Hippocampal formation (tissue), 2 donors: ENCODE measurements around the gene PTCHD4.
"Not testable (repeated sequence)": the region's sequence is repeated elsewhere in the genome, so short reads cannot be mapped to it uniquely, and the experiment has no call there.

ENCODE experiments used
- DNase-seq, 2 donors: peaks; one replicate each; lab custom pipeline; 2025; lab: John Stamatoyannopoulos, UW

PTCHD4 gene

GRCh38 chr6:48111143-48111506, at the start of gene PTCHD4:
TSS of gene PTCHD4 (minus strand) at chr6:48111197. CDS start at chr6:48068957, 42,240 bp downstream.
- no peak for DNase-seq

GRCh38 chr6:48151142-48151541, 40.1 kb upstream of the PTCHD4 start:
- no peak for DNase-seq

- no peak for DNase-seq
Measured at GRCh38 chr6:48150701-48151100, 39.7 kb upstream of the PTCHD4 start.

GRCh38 chr6:48147051-48147450, 36.1 kb upstream of the PTCHD4 start:
- no peak for DNase-seq

- DNase-seq, result no peak
Measured at GRCh38 chr6:48144021-48144420, 33.0 kb upstream of the PTCHD4 start.

- no peak for DNase-seq
Measured at GRCh38 chr6:48141975-48142374, 31.0 kb upstream of the PTCHD4 start.

- no peak for DNase-seq
Measured at GRCh38 chr6:48139818-48140614, 29.0 kb upstream of the PTCHD4 start.

- no peak for DNase-seq
Measured at GRCh38 chr6:48136856-48137255, 25.9 kb upstream of the PTCHD4 start.

- DNase-seq, result no peak
Measured at GRCh38 chr6:48135323-48136084, 24.5 kb upstream of the PTCHD4 start.

- DNase-seq, result no peak
Measured at GRCh38 chr6:48134246-48134645, 23.2 kb upstream of the PTCHD4 start.

GRCh38 chr6:48123601-48124000, 12.6 kb upstream of the PTCHD4 start:
- DNase-seq, result no peak

- DNase-seq, result not testable (repeated sequence)
Measured at GRCh38 chr6:48121983-48122749, 11.2 kb upstream of the PTCHD4 start.

- DNase-seq, result no peak
Measured at GRCh38 chr6:48116699-48117645, 6.0 kb upstream of the PTCHD4 start.

GRCh38 chr6:48113130-48113529, 2.1 kb upstream of the PTCHD4 start:
- no peak for DNase-seq

- DNase-seq, result no peak
Measured at GRCh38 chr6:48111575-48111974, 578 bp upstream of the PTCHD4 start.

- DNase-seq, result no peak
Measured at GRCh38 chr6:48110436-48111142, 408 bp downstream of the PTCHD4 start.

GRCh38 chr6:48109944-48110343, 1.1 kb downstream of the PTCHD4 start:
- no peak for DNase-seq

GRCh38 chr6:48102476-48103195, 8.4 kb downstream of the PTCHD4 start:
- not testable (repeated sequence) for DNase-seq

GRCh38 chr6:48101290-48101689, 9.7 kb downstream of the PTCHD4 start:
- no peak for DNase-seq

- no peak for DNase-seq
Measured at GRCh38 chr6:48100588-48100895, 10.5 kb downstream of the PTCHD4 start.
